GM21619 (cell line): ENCODE measurements around the gene JUN.

Experiments used
- ATAC-seq: cut with Tn5 transposase; IDR thresholded peaks from one replicate; pipeline ENCODE4 v1.9.1; 2021; ENCODE audit not compliant: unreplicated experiment

The JUN gene

GRCh38 chr1:58764294-58764978 is 19.4 kb downstream of the JUN start:
- no peak for ATAC-seq

- no peak for ATAC-seq
Measured at GRCh38 chr1:58763214-58763613, 20.6 kb downstream of the JUN start.

GRCh38 chr1:58762806-58763205 is 21.0 kb downstream of the JUN start:
- no peak for ATAC-seq

- ATAC-seq = no peak
Measured at GRCh38 chr1:58755468-58755872, 28.4 kb downstream of the JUN start.

- ATAC-seq = no peak
Measured at GRCh38 chr1:58754683-58755467, 29.0 kb downstream of the JUN start.

GRCh38 chr1:58754073-58754613 is 29.7 kb downstream of the JUN start:
- ATAC-seq = no peak

GRCh38 chr1:58753431-58753866 is 30.4 kb downstream of the JUN start:
- ATAC-seq = no peak

GRCh38 chr1:58749646-58750045 is 34.2 kb downstream of the JUN start:
- no peak for ATAC-seq

GRCh38 chr1:58748666-58749065 is 35.2 kb downstream of the JUN start:
- no peak for ATAC-seq

GRCh38 chr1:58746757-58747156 is 37.1 kb downstream of the JUN start:
- no peak for ATAC-seq

- no peak for ATAC-seq
Measured at GRCh38 chr1:58746182-58746581, 37.7 kb downstream of the JUN start.

GRCh38 chr1:58745666-58746065 is 38.2 kb downstream of the JUN start:
- ATAC-seq = no peak

GRCh38 chr1:58745117-58745516 is 38.7 kb downstream of the JUN start:
- no peak for ATAC-seq

- no peak for ATAC-seq
Measured at GRCh38 chr1:58741678-58742553, 41.9 kb downstream of the JUN start.

- no peak for ATAC-seq
Measured at GRCh38 chr1:58739856-58740466, 43.9 kb downstream of the JUN start.

GRCh38 chr1:58738876-58739275 is 45.0 kb downstream of the JUN start:
- ATAC-seq = no peak

- ATAC-seq = no peak
Measured at GRCh38 chr1:58735586-58735985, 48.3 kb downstream of the JUN start.

GRCh38 chr1:58734630-58735029 is 49.2 kb downstream of the JUN start:
- ATAC-seq = no peak

- ATAC-seq = no peak
Measured at GRCh38 chr1:58732087-58732775, 51.6 kb downstream of the JUN start.
